GM18861 (cell line): Measurements from ENCODE around the gene BMPR1B.

Experiments
- ATAC-seq: cut with Tn5 transposase; IDR thresholded peaks from one replicate; pipeline ENCODE4 v1.9.1; 2021; ENCODE audit not compliant: unreplicated experiment

The BMPR1B gene

DNA sequence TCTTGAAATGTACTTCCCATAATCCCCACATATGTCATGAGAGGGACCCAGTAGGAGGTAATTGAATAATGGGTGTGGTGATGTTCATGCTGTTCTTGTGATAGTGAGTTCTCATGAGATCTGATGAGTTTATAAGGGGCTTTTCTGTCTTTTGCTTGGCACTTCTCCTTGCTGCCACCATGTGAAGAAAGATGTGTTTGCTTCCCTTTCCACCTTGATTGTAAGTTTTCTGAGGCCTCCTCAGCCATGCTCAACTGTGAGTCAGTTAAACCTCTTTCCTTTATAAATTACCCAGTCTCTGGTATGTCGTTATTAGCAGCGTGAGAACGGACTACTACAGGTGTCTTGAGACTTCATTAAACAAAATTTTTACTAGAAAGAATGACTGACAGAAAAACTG is 323.2 kb downstream of the BMPR1B start:
- ATAC-seq: no peak

DNA sequence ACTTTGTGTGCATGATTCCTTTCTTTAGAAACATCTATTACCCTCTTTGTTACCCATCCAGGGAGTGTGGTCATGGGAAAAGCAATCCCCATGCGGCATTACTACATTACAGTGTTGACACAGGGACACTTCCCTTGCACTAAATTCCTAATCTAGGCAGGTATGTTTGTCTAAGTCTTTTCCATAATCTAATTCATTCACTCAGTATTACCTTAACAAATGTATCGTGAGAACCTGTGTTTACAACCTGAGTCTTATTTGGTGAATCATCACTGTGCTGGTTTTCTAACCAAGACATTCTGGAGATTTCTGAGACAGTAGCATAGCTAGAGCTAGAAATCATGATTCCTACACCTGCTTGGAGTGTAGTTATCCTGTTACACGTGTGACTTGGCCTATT is 326.8 kb downstream of the BMPR1B start:
- ATAC-seq: no peak

DNA sequence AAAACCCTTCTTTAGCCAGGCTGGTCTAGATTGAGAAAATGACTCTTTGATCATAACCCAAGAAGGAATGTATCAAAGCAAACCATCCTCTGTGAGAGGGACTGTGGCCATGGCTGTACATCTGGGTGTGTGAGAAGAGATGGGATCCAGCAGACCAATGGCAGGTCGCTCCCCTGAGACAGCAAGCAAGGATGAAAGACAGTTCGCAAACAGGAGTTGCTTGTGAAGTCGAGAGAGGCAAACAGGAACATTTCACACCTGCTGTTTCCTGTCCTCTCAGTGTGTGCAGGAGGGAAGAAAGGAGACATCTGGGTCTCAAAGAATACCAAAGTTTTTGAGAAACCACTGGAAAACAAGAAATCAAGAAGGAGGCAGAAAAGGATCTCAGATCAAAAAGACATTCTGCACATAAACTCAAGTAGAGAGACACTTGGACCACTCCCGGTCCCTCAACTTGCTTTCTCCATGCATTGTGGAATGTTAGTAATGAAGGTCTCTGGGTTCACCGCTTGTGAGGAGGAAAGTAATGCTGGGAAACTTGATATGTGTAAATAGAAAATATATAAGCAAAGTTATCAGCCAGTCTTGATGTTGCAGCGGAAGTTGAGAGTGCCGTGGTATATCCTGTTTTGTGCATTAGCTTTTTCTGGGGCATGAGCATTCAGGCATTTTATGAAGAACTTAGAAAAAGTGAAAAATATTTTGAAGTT is 327.5 kb downstream of the BMPR1B start:
- no peak for ATAC-seq

DNA sequence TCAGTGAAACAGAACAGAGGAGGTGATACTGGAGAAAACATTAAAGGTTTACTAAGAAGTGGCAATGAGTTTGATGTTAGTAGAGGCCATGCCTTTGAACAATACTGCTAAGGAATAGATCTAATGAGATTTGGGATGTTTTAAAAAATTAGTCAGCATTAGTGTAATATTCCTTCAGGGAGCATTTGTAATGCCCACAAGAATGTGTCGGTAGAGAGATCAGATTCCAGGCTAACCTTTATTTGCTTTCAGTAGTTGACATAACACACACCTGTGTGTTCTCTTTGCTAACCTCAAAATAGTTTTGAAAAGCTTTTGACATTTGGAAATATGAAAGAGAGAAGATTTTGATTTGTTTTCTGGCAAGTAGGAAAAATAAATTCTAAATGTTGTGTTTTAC is 328.8 kb downstream of the BMPR1B start:
- no peak for ATAC-seq

DNA sequence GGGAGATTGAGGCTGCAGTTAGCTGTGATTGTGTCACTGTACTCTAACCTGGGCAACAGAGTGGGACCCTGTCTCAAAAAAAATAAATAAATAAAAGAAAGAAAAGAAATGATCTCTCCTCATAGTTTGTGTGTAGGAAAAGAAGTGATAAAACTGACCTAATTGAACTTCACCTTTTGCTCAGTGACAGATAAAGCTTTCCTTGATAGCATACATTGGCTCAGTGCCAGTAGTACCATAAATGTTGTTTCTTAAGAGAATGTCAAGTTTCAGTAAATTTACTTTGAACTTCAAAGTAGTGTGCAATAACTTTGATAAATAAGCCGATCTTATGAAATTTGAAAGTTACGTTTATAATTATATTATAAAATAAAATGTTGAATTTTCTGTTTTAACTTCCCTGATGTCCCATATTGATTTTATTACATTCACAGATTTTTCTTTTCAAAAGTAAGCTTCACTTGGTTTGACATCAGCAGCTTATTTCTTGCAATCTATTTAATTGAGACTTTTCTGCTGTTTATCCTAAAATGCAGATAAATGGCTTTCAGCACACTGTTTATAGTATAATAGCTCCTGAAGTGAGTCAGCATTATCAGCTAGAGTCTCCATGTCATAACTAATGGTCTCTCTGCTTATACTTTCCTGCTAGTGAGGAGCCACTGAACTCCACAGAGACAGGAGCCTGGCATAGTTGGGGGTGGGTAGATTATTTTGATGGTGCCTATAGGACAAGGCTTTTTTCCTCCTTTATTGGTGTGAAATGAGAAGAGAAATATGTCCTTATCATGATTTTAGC is 330.1 kb downstream of the BMPR1B start:
- ATAC-seq: no peak

DNA sequence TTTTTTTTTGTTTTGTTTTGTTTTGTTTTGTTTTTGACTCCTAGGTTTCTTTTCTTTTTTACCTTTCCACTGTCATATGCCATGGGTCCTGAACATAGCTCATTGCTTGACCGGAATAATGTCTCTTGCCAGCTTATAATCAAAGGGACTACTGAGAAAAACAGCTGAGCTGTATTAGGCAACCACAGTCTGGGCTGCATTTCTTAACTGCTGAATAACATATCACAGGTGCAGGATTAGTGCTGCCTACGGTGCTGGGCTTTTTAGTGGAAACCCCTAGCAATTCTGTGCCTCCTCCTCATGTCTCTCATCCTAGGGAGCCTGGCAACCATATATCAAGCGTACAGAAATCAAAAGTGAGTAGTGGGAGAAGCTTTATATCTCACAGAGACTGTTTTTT is 333.5 kb downstream of the BMPR1B start:
- no peak for ATAC-seq

DNA sequence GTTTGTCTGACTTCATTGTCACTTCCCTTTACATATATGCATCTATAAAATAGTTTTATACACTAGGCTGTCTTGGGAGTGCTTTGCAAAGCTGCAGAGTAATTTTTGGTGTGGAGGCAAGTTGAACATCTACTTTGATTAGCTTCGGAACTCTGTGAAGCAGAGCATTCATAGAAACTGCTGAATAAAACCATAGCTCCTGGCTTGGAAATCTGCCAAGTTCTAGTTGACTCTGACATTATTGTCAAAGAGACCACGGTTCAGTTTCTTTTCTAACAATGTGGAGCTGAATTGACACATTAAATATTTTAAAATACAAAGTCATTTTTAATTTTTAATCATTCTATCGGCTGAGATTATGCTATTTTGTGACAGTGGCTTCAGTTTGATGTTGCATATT is 335.0 kb downstream of the BMPR1B start:
- ATAC-seq: no peak

DNA sequence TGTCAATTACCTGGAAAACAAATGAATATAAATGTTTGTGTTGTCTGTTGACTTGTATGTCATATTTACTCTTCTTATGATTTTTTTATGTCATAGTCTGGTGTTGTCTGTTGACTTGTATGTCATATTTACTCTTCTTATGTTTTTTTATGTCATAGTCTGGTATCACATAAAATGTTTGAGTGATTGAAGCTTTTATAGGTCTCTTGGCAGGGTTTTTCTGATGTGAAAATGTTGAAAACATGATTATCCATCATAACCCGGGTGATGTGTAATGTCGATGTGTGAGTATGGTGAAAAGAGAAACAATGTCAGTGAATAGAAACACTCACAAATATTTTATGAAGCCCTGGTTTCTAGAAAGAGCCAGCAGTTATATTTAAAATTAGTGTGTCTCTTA is 335.7 kb downstream of the BMPR1B start:
- no peak for ATAC-seq

DNA sequence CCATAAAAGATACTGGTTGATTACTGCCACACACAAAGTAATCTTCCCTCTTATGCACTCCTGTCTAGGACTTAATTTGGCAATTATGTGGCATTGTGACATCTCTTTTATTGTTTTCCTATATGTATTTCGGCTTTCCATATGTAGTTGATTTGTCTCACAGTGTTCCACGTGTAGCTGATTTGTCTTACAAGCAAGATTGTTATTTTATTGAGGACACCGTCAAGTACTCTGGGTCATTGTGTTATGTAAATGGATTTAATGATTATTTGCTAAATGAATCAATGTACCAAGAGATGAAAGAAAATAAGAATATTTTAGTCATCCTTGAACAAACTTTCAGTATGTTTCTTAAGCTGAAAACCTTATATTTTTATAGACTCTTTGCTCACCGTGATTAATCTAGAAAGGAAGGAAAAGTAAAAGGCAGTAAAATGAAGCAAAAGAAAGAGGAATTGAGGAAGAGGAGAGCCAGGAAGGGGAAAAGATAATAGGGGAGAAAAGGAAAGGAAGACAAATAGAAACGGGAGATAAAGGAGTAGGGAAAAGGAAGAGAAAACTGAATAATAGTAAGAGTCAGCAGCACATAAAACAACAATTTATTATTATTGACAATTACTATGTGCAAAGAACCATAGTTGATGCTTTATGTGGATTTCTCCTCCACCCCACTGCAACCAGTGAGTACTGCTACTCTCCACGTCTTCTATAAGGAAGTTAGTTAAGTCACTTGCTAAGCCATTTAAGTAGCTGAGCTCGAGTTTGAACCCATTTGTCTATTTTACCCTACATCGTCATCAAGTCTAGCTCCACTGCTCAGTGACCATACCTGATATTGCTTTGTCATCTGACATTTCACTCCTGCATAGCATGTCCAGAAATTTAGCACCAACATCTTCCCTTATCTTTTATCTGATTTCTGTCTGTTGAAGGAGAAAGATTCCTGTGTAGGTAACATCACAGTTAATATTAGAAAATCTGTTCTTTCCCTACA is 336.5 kb downstream of the BMPR1B start:
- ATAC-seq: no peak

DNA sequence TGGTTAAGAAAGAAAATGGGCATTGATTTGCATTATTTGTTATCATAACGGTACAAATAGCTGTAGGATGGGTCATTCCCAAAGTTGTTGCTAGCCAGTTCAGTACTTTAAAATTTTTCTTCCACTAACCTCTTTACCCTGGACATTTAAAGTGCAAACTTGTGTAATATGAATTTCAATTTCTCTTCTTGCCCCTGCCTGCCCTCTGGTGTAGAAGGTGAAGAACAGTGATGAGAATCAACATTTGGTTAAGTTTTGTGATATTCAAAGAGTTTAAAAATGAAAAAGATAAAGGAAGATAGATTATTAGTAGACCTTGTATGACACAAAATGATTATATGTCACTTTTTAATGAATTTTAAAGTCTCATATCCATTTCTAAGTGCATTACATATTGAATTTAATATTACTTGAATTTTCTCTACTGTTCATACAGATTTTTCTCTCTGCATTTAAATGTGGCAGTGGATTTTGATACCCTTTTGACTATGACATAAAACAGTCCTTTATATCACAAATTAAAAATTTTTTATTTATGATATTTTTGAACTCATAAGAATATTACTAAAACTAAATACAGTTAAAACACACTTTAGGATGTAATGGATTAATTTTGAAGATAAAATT is 337.7 kb downstream of the BMPR1B start:
- ATAC-seq: peak; percentile 45

DNA sequence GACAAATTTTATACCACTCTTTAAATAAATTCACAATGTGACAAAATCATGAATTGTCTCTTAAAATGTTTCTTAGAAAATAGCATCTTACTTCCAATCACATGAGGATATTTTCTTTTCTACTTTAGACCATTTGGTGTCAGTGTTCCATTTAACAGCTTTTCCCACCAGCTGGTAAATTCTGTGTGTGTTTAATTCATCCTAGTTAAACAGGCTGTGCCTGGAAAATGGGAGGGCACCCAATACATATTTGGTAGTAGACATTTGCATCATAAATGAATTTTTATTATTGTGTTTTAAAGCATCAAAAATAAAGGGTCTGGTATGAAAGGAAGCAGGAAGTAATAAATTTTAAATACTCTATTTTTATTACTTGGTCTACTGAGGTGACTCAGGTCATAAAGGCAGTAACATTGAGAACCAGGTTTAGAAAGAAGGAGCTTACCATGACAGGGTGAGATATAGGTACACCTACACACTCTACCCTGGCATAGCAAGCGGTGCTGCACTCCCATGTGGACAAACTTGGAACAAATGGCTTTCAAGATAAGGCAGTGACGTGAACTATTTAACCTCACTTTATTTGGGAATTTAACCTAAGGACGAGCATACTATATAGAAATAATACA is 344.5 kb downstream of the BMPR1B start:
- ATAC-seq: no peak

DNA sequence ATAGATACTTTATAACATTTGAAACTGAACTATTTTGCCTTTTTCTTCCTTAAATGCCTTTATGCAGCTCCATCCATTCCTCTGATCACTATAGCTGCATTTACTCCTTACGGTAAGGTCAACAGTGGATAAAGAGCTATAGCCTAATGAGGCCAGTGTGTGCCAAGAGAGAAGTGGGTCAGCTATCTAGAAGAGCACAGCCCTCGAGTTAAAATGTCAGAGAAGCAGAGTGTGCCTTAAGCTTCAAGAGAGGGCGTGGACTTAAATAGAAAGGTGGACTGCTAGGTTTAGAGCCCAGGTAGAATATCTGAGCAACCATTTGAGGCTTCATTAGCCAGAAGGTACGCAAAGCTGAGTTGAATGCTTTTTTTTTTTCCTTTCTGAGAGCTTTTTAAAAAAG is 347.4 kb downstream of the BMPR1B start:
- ATAC-seq: no peak

DNA sequence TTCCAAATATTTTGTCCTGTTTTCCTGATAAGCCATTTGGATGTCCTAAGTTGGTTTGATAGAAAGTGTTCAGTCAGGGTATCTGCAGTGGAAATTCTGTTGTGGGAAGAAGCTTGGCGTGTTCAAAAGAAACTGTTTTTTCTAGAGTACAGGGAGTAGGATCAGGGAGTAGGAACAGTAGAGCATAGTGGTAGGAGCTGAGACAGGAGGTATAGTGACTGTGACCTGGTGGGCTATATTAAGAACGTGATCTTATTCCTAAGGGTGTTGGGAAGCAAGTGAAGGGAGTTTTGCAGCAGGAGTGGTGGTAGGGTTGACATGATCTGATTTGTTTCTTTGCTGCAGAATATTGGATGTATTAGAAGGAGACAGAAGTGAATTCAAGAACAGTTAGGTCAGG is 348.2 kb downstream of the BMPR1B start:
- no peak for ATAC-seq

DNA sequence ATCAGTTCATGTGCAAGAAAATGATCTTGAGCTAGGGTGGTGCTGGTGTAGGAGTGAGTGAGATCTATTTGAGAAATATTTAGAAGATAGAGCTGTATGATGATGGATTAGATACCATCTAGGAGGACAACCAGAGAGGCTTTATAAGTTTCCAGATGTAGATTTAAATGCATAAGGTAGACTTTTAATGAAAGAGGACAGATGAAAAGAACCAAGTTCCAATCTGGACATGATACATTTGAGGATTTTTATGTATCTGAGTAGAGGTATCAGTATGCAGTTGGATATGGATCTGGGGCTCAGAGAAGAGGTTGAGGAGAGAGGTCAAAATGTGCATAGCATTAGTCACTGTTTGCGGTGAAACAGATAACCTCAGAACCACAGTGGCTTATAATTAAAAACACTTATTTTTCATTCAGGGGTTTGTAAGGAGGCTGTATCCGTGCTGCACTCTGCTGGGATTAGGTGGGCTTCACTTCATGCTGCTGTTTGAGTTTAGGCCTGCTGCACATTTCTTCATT is 348.7 kb downstream of the BMPR1B start:
- no peak for ATAC-seq

DNA sequence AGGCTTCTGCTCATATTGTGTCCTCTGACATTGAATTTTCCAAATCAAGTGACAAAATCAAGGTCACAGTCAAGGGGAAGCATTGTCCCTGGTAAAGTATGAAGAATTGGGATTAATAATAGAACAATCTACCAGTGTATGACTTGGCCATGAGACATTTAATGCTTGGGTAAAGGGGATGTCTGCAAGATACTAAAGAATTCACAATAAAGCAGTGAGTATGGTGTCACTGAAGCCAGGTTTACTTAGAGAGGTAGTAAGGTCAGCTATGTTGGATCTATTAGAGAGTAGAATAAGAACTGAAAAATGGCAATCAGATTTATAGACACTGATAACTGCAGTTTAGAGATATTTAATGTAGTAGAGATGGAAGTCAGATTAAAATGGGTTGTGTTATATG is 349.2 kb downstream of the BMPR1B start:
- ATAC-seq: no peak

DNA sequence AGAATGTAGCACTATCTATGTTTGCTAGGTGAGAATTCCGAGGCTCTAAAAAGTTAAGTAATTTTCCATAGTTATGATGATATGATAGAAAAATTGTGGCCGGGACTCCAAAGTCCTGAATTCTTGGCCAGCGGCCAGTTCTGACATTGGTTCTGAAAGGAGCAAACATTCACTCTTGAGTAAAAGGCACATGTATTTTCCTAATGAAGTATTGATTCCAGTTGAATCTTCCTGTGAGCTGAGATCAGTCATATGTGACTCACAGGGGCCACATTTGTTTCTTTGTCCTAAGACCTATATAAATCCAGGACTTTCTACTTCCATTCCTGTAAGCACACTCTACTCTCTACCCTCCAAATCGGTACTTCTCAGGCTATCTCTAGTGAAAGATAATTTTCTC is 349.9 kb downstream of the BMPR1B start:
- ATAC-seq: no peak

DNA sequence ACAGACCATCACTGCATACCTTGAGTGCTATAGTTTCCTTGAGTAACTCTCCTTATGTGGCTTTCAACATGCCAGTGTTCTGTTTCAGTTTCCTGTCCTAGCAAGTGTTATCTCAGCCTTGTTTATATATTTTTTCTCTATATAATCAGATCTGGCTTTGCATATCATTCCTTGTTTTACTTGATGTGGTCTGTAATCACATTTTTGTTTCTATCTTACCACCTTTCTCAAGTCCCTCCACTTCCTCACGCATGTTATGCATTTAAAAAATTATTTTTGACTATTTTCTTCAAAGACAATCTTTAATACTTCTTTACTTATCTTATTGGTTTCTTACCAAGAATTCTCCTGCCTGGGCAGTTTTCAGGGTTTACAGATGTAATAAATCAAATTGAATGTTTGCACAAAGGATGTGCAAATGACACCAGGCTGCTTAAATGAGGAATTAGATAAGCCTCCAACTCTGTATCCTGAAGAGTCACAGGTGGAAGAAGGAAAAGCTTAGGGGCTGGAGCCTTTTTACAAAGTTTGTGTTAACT is 351.2 kb downstream of the BMPR1B start:
- no peak for ATAC-seq

DNA sequence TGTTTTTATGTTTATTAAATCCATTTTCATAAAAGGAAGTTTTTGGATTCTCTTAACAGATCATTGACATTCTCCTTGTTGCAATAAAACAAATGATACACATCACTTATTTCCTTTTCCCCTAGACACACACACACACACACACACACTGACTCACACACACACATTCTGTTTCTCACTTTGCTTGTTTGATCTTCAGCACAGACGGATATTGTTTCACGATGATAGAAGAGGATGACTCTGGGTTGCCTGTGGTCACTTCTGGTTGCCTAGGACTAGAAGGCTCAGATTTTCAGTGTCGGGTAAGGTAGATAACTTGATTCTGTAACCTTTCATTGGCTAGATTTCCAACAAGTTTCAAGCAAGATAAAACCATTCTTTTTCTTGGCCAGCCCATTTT is 356.8 kb downstream of the BMPR1B start:
- no peak for ATAC-seq

DNA sequence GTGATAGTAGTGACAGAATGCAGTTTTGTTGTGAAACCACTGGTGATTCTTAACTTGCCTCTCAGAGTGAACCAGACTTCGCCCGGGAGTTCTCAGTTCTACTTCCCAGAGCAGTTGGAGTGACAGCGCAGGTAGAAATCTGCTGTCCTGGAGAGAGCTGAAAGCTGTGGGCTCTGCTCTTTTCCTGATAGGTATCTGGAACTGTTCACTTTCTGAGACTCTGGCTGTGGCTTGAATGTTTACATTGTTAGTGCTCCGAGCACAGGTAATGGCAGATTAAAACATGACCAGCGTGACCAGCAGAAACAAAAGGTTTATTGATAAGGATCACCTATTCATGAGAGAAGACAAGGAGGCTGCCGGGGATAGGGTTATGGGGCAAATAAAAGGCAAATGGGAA is 360.7 kb downstream of the BMPR1B start:
- no peak for ATAC-seq

DNA sequence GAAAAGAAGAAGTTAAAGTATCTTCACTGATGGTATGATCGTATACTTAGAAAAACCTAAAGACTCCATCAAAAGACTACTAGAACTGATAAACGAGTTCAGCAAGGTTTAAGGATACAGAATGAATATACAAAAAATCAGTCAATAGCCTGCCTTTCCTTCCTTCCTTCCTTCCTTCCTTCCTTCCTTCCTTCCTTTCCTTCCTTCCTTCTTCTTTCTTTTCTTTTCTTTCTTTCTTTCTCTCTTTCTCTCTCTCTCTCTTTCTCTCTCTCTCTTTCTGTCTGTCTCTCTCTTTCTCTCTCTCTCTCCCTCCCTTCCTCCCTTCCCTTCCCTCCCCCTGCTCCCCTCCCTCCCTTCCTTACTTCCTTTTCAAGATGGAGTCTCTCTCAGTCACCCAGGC is 362.7 kb downstream of the BMPR1B start:
- ATAC-seq: no peak
